ENCODE results near the gene PSMB2. TPM values are rescaled to one million over a fixed set of nuclear protein-coding genes. Genes with fewer than 3 reads are reported as not detected.
"Not testable (repeated sequence)": the region's sequence is repeated elsewhere in the genome, so short reads cannot be mapped to it uniquely, and the experiment has no call there.

The PSMB2 gene
- total RNA-seq: 10 to 100 TPM; 20.4 to 93.5 (median 23.5) TPM
- 10 to 100 TPM; 46.6 to 62.6 TPM for polyA plus RNA-seq
- 32.3 reads per million, percentile 61 among the genes with 10 or more reads in this experiment for total RNA-seq

DNA sequence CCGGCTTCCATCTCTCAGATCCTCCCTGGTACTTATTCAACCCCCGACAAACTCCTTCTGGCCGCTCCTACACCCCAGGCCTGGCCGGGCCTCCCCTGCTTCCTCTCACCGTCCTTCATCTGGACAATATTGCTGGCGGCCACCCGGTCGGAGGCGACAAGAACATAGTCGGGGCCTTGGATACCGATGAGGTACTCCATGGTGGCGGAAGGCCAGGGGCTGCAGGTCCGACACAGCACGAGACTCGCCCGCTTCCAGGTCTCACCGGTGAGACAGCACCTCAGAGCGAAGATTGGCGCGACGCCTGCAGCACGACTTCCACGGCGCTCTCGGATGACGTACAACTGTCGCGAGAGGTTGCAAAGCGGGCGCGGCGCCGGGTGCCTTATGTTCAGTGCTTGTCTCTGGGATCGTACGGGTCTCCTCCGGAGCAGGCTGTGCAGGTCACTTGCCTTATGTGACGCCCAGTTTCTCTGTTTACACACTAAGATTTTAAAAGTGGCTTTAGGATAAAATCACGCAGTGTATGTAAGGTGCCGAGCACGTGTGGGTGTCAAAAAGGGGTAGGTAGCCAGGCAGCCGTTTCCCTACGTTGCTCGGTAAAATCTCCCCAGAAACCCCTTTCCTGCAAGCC is at the start of gene PSMB2:
Gene PSMB2, minus strand, starts transcription at position 294 of the 634 bp plus-strand sequence. Its CDS starts 94 bp downstream, at position 200.
- ATAC-seq: peak; percentile 97
- Mint-ChIP-seq H3K27ac (peak within 1 kb of the TSS; percentile 98 to 100 (median 99)), H3K36me3 (peaks cover 0 to 9% (median 6%) of the 10 kb centered on the region in 5 donors), H3K9me3 (peaks cover 0 to 5% (median 0%) of the 10 kb centered on the region in 11 donors), H3K4me1 (peaks cover 16 to 54% (median 42%) of the 10 kb centered on the region in 7 donors), H3K27me3 (peaks cover 12 to 44% (median 30%) of the 10 kb centered on the region in 5 donors), H3K4me3 (peak within 1 kb of the TSS; percentile 97 to 100 (median 100))
- DNase-seq: peak; percentile 89 to 96 (median 95)
- Histone ChIP-seq H3K4me3 (ENCODE audit: low read length) (peak within 1 kb of the TSS; percentile 89), H3K36me3 (ENCODE audit: control insufficient read depth in 2 of 3, insufficient read depth in 3 of 3, low read length in 3 of 3) (peaks cover 0 to 3% (median 0%) of the 10 kb centered on the region in 3 experiments), H3K9me3 (ENCODE audit: control insufficient read depth in 2 of 3, low read length in 3 of 3) (no peaks in the 10 kb centered on the region), H3K4me1 (ENCODE audit: control insufficient read depth in 2 of 2, insufficient read depth in 2 of 2, low read length in 2 of 2) (peaks cover 18 to 19% of the 10 kb centered on the region in 2 donors), H3K27ac (ENCODE audit: low read depth, low read length) (peak within 1 kb of the TSS; percentile 92), H3K27me3 (ENCODE audit: control insufficient read depth in 2 of 2, insufficient read depth in 2 of 2, low read length in 2 of 2) (no peaks in the 10 kb centered on the region)
- CTCF ChIA-PET: interaction anchor here (0.9 kb wide), 1 partner anchor 190 kb away, joined by 4 read pairs; no protein-coding TSS in a partner anchor
- intact Hi-C loops (cut with micrococcal nuclease): loop anchor here (1.0 to 10.0 kb wide), 9 partner anchors 64 to 787 kb away; partner anchors contain the start of genes KIAA0319L (in 2 of the 2), NCDN (in 2 of the 2), AGO3 (in 1 of the 2) and CLSPN (in 1 of the 2)
- POLR2A ChIA-PET: interaction anchor here (0.9 kb wide), 1 partner anchor 23 kb away, joined by 3 read pairs; no protein-coding TSS in a partner anchor

DNA sequence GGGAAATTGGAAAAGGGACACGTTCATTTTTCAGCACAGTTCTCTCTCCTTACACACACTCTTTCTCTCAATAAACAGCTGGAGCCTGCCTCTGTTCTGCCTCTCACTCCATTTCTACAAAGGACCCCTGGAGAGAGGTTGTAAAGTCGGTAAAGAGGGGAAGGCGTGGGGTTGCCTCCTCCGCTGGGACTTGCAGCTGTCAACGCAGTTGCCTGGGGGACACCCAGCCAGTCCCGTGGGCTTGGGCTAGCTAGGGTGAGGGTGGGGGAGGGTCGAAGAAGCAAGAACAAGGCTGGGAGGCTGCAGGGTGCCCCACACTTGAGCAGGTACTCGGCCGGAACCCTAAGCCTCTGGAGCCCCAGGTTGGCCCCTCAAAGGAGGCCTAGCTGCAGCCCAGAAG is 49.8 kb upstream of the PSMB2 start:
- intact Hi-C loops (cut with micrococcal nuclease): no loop called here
- ATAC-seq (no peak), DNase-seq (no peak)
- CTCF ChIA-PET: no interaction called here
- no peaks in the 10 kb centered on the region for H3K36me3 Mint-ChIP-seq
- H3K36me3 ChIP-seq (ENCODE audit: control insufficient read depth in 2 of 3, insufficient read depth in 3 of 3, low read length in 3 of 3): no peaks in the 10 kb centered on the region
- H3K4me3 Mint-ChIP-seq: no peak overlapping the region
- H3K27ac ChIP-seq (ENCODE audit: low read depth, low read length): no peak overlapping the region
- H3K27me3 Mint-ChIP-seq: peaks cover 0 to 36% (median 10%) of the 10 kb centered on the region in 5 donors
- no peak overlapping the region for H3K4me3 ChIP-seq (ENCODE audit: low read length)
- no peaks in the 10 kb centered on the region for H3K9me3 Mint-ChIP-seq
- H3K27me3 ChIP-seq (ENCODE audit: control insufficient read depth in 2 of 2, insufficient read depth in 2 of 2, low read length in 2 of 2): no peaks in the 10 kb centered on the region
- H3K4me1 Mint-ChIP-seq: peaks cover 0 to 6% (median 0%) of the 10 kb centered on the region in 7 donors
- no peak overlapping the region for H3K27ac Mint-ChIP-seq
- POLR2A ChIA-PET: no interaction called here
- no peaks in the 10 kb centered on the region for H3K4me1 ChIP-seq (ENCODE audit: control insufficient read depth in 2 of 2, insufficient read depth in 2 of 2, low read length in 2 of 2)
- no peaks in the 10 kb centered on the region for H3K9me3 ChIP-seq (ENCODE audit: control insufficient read depth in 2 of 3, low read length in 3 of 3)

DNA sequence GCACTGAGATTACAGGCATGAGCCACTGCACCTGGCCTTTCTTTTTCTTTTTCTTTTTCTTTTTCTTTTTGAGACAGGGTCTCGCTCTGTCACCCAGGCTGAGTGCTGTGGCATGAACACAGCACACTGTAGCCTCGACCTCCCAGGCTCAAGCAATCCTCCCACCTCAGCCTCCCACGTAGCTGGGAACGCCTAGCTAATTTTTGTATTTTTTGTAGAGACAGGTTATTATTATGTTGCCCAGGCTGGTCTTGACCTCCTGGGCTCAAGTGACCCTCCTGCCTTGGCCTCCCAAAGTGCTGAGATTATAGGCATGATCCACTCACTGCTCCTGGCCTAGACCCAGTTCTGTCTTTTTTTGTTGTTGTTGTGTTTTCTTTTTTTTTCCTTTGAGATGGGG is 48.8 kb upstream of the PSMB2 start:
- H3K4me3 Mint-ChIP-seq; H3K36me3 ChIP-seq (ENCODE audit: control insufficient read depth in 2 of 3, insufficient read depth in 3 of 3, low read length in 3 of 3); H3K9me3 ChIP-seq (ENCODE audit: control insufficient read depth in 2 of 3, low read length in 3 of 3); POLR2A ChIA-PET; H3K27ac Mint-ChIP-seq; H3K4me3 ChIP-seq (ENCODE audit: low read length); ATAC-seq; H3K27me3 ChIP-seq (ENCODE audit: control insufficient read depth in 2 of 2, insufficient read depth in 2 of 2, low read length in 2 of 2); H3K36me3 Mint-ChIP-seq; H3K27ac ChIP-seq (ENCODE audit: low read depth, low read length); H3K9me3 Mint-ChIP-seq; DNase-seq; intact Hi-C loops (cut with micrococcal nuclease); H3K4me1 Mint-ChIP-seq; H3K4me1 ChIP-seq (ENCODE audit: control insufficient read depth in 2 of 2, insufficient read depth in 2 of 2, low read length in 2 of 2): not testable (repeated sequence)
- H3K27me3 Mint-ChIP-seq: peaks cover 0 to 36% (median 3%) of the 10 kb centered on the region in 5 donors
- CTCF ChIA-PET: interaction anchor here (1.0 kb wide), 1 partner anchor 11 kb away, joined by 3 read pairs; no protein-coding TSS in a partner anchor

DNA sequence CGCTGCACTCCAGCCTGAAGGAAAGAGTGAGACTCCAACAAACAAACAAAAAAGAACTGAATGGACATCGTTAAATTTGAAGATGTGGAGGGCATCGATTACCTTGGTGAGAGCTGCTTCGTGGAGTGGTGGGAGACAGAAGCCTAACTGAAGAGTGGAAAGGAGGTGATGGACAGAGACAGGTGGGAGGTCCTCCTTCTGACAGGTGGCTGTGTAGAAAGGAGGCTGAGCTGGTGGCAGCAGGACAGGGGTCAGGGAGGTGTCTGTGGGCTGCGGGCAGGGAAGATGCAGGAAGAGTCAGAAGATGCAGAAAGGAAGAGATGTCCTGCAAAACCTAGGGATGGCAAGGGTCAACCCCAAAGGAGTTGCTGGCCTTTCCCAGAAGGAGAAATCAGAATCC is 46.8 kb upstream of the PSMB2 start:
- no peak overlapping the region for H3K4me3 ChIP-seq (ENCODE audit: low read length)
- Mint-ChIP-seq H3K9me3 (no peaks in the 10 kb centered on the region), H3K27ac (no peak overlapping the region), H3K4me3 (no peak overlapping the region), H3K27me3 (peaks cover 0 to 41% (median 5%) of the 10 kb centered on the region in 5 donors), H3K36me3 (no peaks in the 10 kb centered on the region), H3K4me1 (peaks cover 0 to 6% (median 0%) of the 10 kb centered on the region in 7 donors)
- no peaks in the 10 kb centered on the region for H3K36me3 ChIP-seq (ENCODE audit: control insufficient read depth in 2 of 3, insufficient read depth in 3 of 3, low read length in 3 of 3)
- intact Hi-C loops (cut with micrococcal nuclease): no loop called here
- ATAC-seq (no peak), DNase-seq (no peak)
- no peaks in the 10 kb centered on the region for H3K9me3 ChIP-seq (ENCODE audit: control insufficient read depth in 2 of 3, low read length in 3 of 3)
- POLR2A ChIA-PET: interaction anchor here (0.7 kb wide), 1 partner anchor 32 kb away, joined by 3 read pairs; no protein-coding TSS in a partner anchor
- CTCF ChIA-PET: interaction anchor here (0.7 kb wide), 1 partner anchor 67 kb away, joined by 3 read pairs; no protein-coding TSS in a partner anchor
- H3K4me1 ChIP-seq (ENCODE audit: control insufficient read depth in 2 of 2, insufficient read depth in 2 of 2, low read length in 2 of 2): no peaks in the 10 kb centered on the region
- no peak overlapping the region for H3K27ac ChIP-seq (ENCODE audit: low read depth, low read length)
- H3K27me3 ChIP-seq (ENCODE audit: control insufficient read depth in 2 of 2, insufficient read depth in 2 of 2, low read length in 2 of 2): no peaks in the 10 kb centered on the region

DNA sequence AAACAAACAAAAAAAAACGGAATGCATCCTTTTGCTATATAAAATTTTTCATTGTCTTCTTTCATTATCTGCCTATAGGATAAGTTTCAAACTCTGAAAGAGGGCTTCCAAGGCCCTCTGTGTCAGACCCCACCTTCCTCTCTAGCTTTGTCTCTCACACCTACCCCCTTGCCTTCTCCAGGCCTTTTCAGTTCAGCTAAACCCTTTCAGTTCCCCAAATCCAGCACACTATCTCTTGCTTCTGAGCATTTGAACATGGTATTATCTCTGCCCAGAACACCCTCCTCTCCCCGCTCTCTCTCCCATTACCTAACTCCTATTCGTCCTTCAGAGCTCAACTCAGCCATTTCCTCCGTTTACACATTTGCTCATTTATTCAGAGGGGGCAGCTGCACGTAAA is 41.7 kb upstream of the PSMB2 start:
- no peak overlapping the region for H3K4me3 ChIP-seq (ENCODE audit: low read length)
- H3K4me3 Mint-ChIP-seq: no peak overlapping the region
- H3K27ac ChIP-seq (ENCODE audit: low read depth, low read length): no peak overlapping the region
- no peaks in the 10 kb centered on the region for H3K27me3 ChIP-seq (ENCODE audit: control insufficient read depth in 2 of 2, insufficient read depth in 2 of 2, low read length in 2 of 2)
- intact Hi-C loops (cut with micrococcal nuclease): no loop called here
- no peaks in the 10 kb centered on the region for H3K9me3 Mint-ChIP-seq
- ChIA-PET CTCF (no interaction called here), POLR2A (no interaction called here)
- DNase-seq: no peak
- H3K36me3 ChIP-seq (ENCODE audit: control insufficient read depth in 2 of 3, insufficient read depth in 3 of 3, low read length in 3 of 3): no peaks in the 10 kb centered on the region
- H3K4me1 ChIP-seq (ENCODE audit: control insufficient read depth in 2 of 2, insufficient read depth in 2 of 2, low read length in 2 of 2): no peaks in the 10 kb centered on the region
- H3K4me1 Mint-ChIP-seq: no peaks in the 10 kb centered on the region
- H3K9me3 ChIP-seq (ENCODE audit: control insufficient read depth in 2 of 3, low read length in 3 of 3): no peaks in the 10 kb centered on the region
- H3K36me3 Mint-ChIP-seq: no peaks in the 10 kb centered on the region
- H3K27me3 Mint-ChIP-seq: peaks cover 0 to 24% (median 5%) of the 10 kb centered on the region in 5 donors
- no peak overlapping the region for H3K27ac Mint-ChIP-seq
- ATAC-seq: no peak

DNA sequence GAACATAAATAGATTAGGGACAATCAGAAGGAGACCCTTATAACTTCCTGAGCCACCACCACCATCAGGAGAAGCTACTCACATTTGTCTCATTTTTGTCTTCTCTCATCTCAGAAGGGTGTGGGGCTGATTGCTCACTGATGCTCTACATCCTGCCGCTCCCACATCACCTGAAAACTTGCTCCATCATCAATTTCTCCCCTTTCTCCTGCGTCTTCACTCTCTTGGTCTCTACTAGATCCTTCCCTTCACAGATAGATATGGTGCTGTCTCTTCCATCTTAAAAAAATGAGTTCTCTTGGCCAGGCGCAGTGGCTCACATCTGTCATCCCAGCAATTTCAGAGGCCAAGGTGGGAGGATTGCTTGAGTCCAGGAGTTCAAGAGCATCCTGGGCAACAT is 38.9 kb upstream of the PSMB2 start:
- no peaks in the 10 kb centered on the region for H3K9me3 ChIP-seq (ENCODE audit: control insufficient read depth in 2 of 3, low read length in 3 of 3)
- DNase-seq: no peak
- H3K4me1 ChIP-seq (ENCODE audit: control insufficient read depth in 2 of 2, insufficient read depth in 2 of 2, low read length in 2 of 2): no peaks in the 10 kb centered on the region
- ATAC-seq: no peak
- POLR2A ChIA-PET: no interaction called here
- H3K27me3 Mint-ChIP-seq: peaks cover 0 to 17% (median 4%) of the 10 kb centered on the region in 5 donors
- intact Hi-C loops (cut with micrococcal nuclease): no loop called here
- H3K27ac ChIP-seq (ENCODE audit: low read depth, low read length): no peak overlapping the region
- no peaks in the 10 kb centered on the region for H3K27me3 ChIP-seq (ENCODE audit: control insufficient read depth in 2 of 2, insufficient read depth in 2 of 2, low read length in 2 of 2)
- CTCF ChIA-PET: no interaction called here
- no peak overlapping the region for H3K4me3 ChIP-seq (ENCODE audit: low read length)
- no peaks in the 10 kb centered on the region for H3K36me3 ChIP-seq (ENCODE audit: control insufficient read depth in 2 of 3, insufficient read depth in 3 of 3, low read length in 3 of 3)
- no peak overlapping the region for H3K27ac Mint-ChIP-seq
- H3K4me3 Mint-ChIP-seq: no peak overlapping the region
- no peaks in the 10 kb centered on the region for H3K36me3 Mint-ChIP-seq
- peaks cover 0 to 2% (median 0%) of the 10 kb centered on the region in 11 donors for H3K9me3 Mint-ChIP-seq
- no peaks in the 10 kb centered on the region for H3K4me1 Mint-ChIP-seq
